Cardiac septum (tissue), 1 donor: ENCODE measurements around the gene SLC35G6. TPM values are rescaled to one million over a fixed set of nuclear protein-coding genes. Genes with fewer than 3 reads are reported as not detected.
A peak's percentile ranks its signal among the peaks of the same experiment; 100 is the strongest.
"Not testable (repeated sequence)": the region's sequence is repeated elsewhere in the genome, so short reads cannot be mapped to it uniquely, and the experiment has no call there.

ENCODE experiments used
- DNase-seq: peaks from one replicate; pipeline ENCODE4 v3.0.0-alpha.2; 2020; ENCODE audit warnings: low spot score
- intact Hi-C: fragments of 100-400 bp; cut with DNase I; formaldehyde crosslinking; loops from one replicate; pipeline ENCODE4 v1.14.0; 2022
- long read RNA-seq: library from polyadenylated mRNA; unstranded; transcript quantifications from one replicate; pipeline ENCODE4 v2.0.0, GENCODE V29; 2021
- total RNA-seq: library from RNA; stranded (reverse); fragmentation: NEBNext Ultra II Directional; extraction: Animal tissue kit (Norgen Biotek cat#: 25700); gene quantifications from one replicate; pipeline ENCODE4 v1.2.1, GENCODE V29; 2021
- donor health status: DM: no; HTN: no; CAD: no.

SLC35G6 gene
- total RNA-seq = not detected
- long read RNA-seq = 0 reads

GRCh38 chr17:7481275-7481674 is at the start of gene SLC35G6:
Gene SLC35G6, plus strand, starts transcription at chr17:7481446. Its CDS starts 71 bp downstream, at chr17:7481517.
- intact Hi-C loops = not testable (repeated sequence)

DNA sequence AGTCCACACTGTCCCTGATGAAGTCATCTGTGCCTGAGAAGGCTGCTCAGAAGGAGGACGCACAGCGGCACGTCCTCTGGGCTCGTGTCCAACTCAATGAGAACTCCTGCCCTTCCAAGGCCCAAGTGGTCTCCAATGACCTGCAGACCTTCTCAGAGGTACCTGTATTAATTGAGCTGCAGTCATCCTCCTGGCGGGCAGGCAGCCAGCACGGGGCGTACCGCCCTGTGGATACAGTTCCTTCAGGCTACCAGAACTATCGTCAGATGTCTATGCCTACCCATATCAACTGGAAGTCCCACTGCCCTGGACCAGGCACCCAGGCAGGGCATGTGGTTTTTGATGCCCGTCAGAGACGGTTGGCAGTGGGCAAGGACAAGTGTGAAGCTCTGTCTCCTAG is 49.0 kb upstream of the SLC35G6 start:
- intact Hi-C loops = no loop called here
- no peak for DNase-seq

More at GRCh38 chr17:7481275-7481674, at the start of gene SLC35G6:
- not testable (repeated sequence) for DNase-seq

DNA sequence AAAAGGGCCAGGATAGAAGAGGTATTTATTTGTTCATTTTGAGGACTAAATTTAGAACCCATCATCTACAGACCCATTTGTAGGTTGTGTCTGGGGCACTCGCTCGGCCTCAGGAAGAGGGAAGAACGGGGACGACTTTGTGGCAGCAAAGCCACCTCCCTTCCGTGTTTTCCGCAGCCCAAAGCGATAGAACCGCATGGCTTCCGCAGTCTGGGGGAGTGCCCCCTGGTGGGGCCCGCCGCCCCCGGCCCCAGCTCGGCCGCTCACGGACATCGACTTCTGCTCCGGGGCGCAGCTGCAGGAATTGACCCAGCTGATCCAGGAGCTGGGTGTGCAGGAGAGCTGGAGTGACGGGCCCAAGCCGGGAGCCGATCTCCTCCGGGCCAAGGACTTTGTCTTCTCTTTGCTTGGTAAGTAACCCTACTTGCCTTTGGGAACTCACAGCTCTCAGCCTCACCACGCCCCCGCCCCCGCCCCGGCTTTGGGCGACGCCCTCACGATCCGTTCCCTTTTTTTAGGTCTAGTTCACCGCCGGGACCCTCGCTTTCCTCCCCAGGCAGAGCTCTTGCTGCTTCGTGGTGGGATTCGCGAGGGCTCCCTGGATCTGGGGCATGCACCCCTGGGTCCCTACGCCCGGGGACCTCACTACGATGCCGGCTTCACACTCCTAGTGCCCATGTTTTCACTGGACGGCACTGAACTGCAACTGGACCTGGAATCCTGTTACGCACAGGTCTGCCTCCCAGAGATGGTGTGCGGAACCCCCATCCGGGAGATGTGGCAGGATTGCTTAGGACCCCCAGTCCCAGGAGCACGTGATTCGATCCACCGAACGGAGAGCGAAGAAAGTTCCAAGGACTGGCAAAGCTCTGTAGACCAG is 45.3 kb upstream of the SLC35G6 start:
- DNase-seq = no peak
- intact Hi-C loops = loop anchor here (2.0 kb wide), 1 partner anchor 81 kb away; the partner anchor contains the start of gene TMEM95

GRCh38 chr17:7436556-7437368 is 44.5 kb upstream of the SLC35G6 start:
- DNase-seq = peak; percentile 91
- intact Hi-C loops = loop anchor here (2.0 kb wide), 1 partner anchor 82 kb away; the partner anchor contains the start of gene TMEM95

GRCh38 chr17:7437369-7437863 is 43.8 kb upstream of the SLC35G6 start:
- no peak for DNase-seq
- intact Hi-C loops = loop anchor here (2.0 kb wide), 1 partner anchor 83 kb away; the partner anchor contains the start of gene TMEM95

- DNase-seq = peak; percentile 93
- intact Hi-C loops = loop anchor here (2.0 kb wide), 4 partner anchors 39 to 123 kb away; partner anchors contain the start of genes POLR2A, SENP3 and TMEM95
Measured at GRCh38 chr17:7437950-7438614, 43.2 kb upstream of the SLC35G6 start.

GRCh38 chr17:7438656-7439460 is 42.4 kb upstream of the SLC35G6 start:
- no peak for DNase-seq
- intact Hi-C loops = loop anchor here (2.0 kb wide), 3 partner anchors 38 to 122 kb away; partner anchors contain the start of genes POLR2A and SENP3

DNA sequence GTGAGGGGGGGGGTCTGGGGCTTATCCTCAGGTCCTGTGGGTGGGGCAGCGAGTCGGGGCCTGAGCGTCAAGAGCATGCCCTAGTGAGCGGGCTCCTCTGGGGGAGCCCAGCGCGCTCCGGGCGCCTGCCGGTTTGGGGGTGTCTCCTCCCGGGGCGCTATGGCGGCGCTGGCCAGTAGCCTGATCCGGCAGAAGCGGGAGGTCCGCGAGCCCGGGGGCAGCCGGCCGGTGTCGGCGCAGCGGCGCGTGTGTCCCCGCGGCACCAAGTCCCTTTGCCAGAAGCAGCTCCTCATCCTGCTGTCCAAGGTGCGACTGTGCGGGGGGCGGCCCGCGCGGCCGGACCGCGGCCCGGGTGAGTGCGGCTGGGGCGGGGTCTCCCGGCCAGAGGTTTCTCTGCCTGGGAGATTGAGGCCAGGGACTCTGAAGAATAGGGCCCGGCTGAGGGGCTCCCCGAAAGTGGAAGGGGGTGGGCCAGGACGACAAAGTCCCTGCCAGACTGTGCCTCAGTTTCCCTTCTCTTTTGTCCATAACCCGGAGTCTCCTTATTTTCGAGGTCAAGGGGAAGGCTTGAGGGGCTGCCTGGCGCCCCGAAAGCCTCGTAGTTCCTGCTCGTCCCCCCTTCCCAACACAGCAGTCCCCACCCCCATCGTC is 41.7 kb upstream of the SLC35G6 start, which contains the start of gene FGF11:
FGF11 (plus strand) TSS at position 51 of the 651 bp plus-strand sequence; CDS start at position 160, 109 bp downstream.
- DNase-seq = no peak
- intact Hi-C loops = loop anchor here (2.0 kb wide), 3 partner anchors 37 to 121 kb away; partner anchors contain the start of genes POLR2A and SENP3

- intact Hi-C loops = no loop called here
- no peak for DNase-seq
Measured at GRCh38 chr17:7440113-7440833, 41.0 kb upstream of the SLC35G6 start.

DNA sequence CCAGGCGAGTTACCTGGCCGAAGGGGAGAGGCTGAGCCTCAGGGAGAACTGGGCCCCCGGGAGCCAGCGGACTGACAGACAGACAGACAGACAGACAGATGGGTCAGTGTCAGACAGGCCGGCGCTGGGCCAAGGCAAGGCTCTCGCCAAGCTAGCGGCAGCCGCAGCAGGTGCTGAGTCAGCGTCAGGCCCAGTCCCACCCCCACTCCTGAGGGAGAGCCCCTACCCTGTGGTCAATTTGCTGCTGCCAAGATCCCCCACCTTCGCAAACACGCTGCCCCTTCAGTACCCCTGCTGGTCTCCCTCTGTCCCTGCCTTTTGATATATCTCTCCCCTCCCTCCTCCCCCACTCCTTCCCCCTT is 40.4 kb upstream of the SLC35G6 start:
- intact Hi-C loops = no loop called here
- no peak for DNase-seq

GRCh38 chr17:7441266-7441665 is 40.0 kb upstream of the SLC35G6 start:
- intact Hi-C loops = no loop called here
- no peak for DNase-seq

GRCh38 chr17:7442142-7442541 is 39.1 kb upstream of the SLC35G6 start:
- no peak for DNase-seq

GRCh38 chr17:7443499-7444485 is 37.5 kb upstream of the SLC35G6 start:
- intact Hi-C loops = no loop called here

More at GRCh38 chr17:7442142-7442541, 39.1 kb upstream of the SLC35G6 start:
- intact Hi-C loops = no loop called here

GRCh38 chr17:7444682-7445618 is 36.3 kb upstream of the SLC35G6 start, which contains the start of gene CHRNB1:
Gene CHRNB1, plus strand, starts transcription at chr17:7445061. Its CDS starts 67 bp downstream, at chr17:7445128.
- peak; percentile 89 for DNase-seq
- intact Hi-C loops = no loop called here

More at GRCh38 chr17:7443499-7444485, 37.5 kb upstream of the SLC35G6 start:
- DNase-seq = no peak

- no peak for DNase-seq
- intact Hi-C loops = no loop called here
Measured at GRCh38 chr17:7445619-7445968, 35.7 kb upstream of the SLC35G6 start.
